A549 treated with AZD9567 at 1 μM for 4 hours (cell line): ENCODE data around the gene TULP1. TPM values are rescaled to one million over a fixed set of nuclear protein-coding genes. Genes with fewer than 3 reads are reported as not detected.

Experiments used
- total RNA-seq: library from RNA; stranded (reverse); fragments of 200-300 nt; extraction: Qiagen RNA extraction; gene quantifications from 5 replicates; pipeline ENCODE4 v1.2.3, GENCODE V29; 2022; ENCODE audit not compliant: insufficient read depth

The TULP1 gene
- total RNA-seq, result not detected in 5 replicates

GRCh38 chr6:35512740-35513139 is at the start of gene TULP1:
TSS of gene TULP1 (minus strand) at chr6:35512896. CDS start at chr6:35512858, 38 bp downstream.

GRCh38 chr6:35496841-35497570 is 15.7 kb downstream of the TULP1 start, which contains the start of gene TEAD3:
TSS of gene TEAD3 (minus strand) at chr6:35497079.

GRCh38 chr6:35468181-35468979 is 44.3 kb downstream of the TULP1 start, which contains the start of gene RPL10A:
TSS of gene RPL10A (plus strand) at chr6:35468401. CDS start at chr6:35468435, 34 bp downstream.

GRCh38 chr6:35452183-35453090 is 60.3 kb downstream of the TULP1 start, which contains the start of gene FANCE:
TSS of gene FANCE (plus strand) at chr6:35452338. CDS start at chr6:35452546, 208 bp downstream.

Other genes starting within 250 kb of the TULP1 start
- 0.08 to 0.20 TPM (median 0.09 TPM) in 4 of 5 replicates, not detected in the other for gene DEF6, start 215.1 kb downstream of the TULP1 start, total RNA-seq
- gene PPARD, start 170.3 kb downstream of the TULP1 start, total RNA-seq, result 5.0 to 7.1 TPM (median 6.4 TPM) in 5 replicates
- gene FANCE, start 60.6 kb downstream of the TULP1 start, total RNA-seq, result 3.9 to 4.4 TPM (median 4.3 TPM) in 5 replicates
- gene RPL10A, start 44.5 kb downstream of the TULP1 start, total RNA-seq, result 1,407 to 1,588 TPM (median 1,574 TPM) in 5 replicates
- 3.5 to 7.6 TPM (median 7.1 TPM) in 5 replicates for gene TEAD3, start 15.8 kb downstream of the TULP1 start, total RNA-seq
- 91.6 to 140 TPM (median 128 TPM) in 5 replicates for gene FKBP5, start 176.0 kb upstream of the TULP1 start, total RNA-seq
- gene ARMC12, start 224.1 kb upstream of the TULP1 start, total RNA-seq, result 0.43 to 0.69 TPM (median 0.46 TPM) in 4 of 5 replicates, not detected in the other